ENCODE measurements around the gene NRG2.

Gene NRG2

GRCh38 chr5:139848508-139849100 is 194.5 kb downstream of the NRG2 start:
- Histone ChIP-seq H3K9me3 (replicated peaks in 1 of 11) (no peaks in the 10 kb centered on the region), H3K9ac (peak overlapping the region; percentile 79 to 90 (median 87)), H3K4me2 (peak overlapping the region; percentile 88 to 98 (median 93)), H3K4me1 (peaks cover 0 to 17% (median 10%) of the 10 kb centered on the region in 10 experiments; a peak in 12 of 20 replicates), H3K27me3 (peaks cover 15 to 36% (median 30%) of the 10 kb centered on the region in 11 experiments), H3K36me3 (no peaks in the 10 kb centered on the region), H3K27ac (peak overlapping the region; percentile 45 to 88 (median 85); a peak in 21 of 22 replicates), H4K20me1 (peaks cover 0 to 10% (median 0%) of the 10 kb centered on the region in 11 experiments; a peak in 3 of 22 replicates), H3K4me3 (peak overlapping the region; percentile 66 to 85 (median 78))
- no peak for TF ChIP-seq Cebpa-rat (IDR thresholded peaks at IDR 0.05)

GRCh38 chr5:139847790-139848507 is 195.2 kb downstream of the NRG2 start:
- H3K9me3 ChIP-seq (replicated peaks in 1 of 11) = no peaks in the 10 kb centered on the region
- H3K4me3 ChIP-seq = peak overlapping the region; percentile 66 to 85 (median 78)
- H4K20me1 ChIP-seq = peaks cover 0 to 10% (median 0%) of the 10 kb centered on the region in 11 experiments; a peak in 3 of 22 replicates
- peak overlapping the region; percentile 88 to 98 (median 93) for H3K4me2 ChIP-seq
- TF ChIP-seq Cebpa-rat (IDR thresholded peaks at IDR 0.05) = no peak
- no peaks in the 10 kb centered on the region for H3K36me3 ChIP-seq
- H3K9ac ChIP-seq = peak overlapping the region; percentile 79 to 90 (median 87)
- peaks cover 15 to 36% (median 30%) of the 10 kb centered on the region in 11 experiments for H3K27me3 ChIP-seq
- H3K27ac ChIP-seq = peak overlapping the region; percentile 45 to 88 (median 85); a peak in 21 of 22 replicates
- peaks cover 0 to 17% (median 10%) of the 10 kb centered on the region in 10 experiments; a peak in 12 of 20 replicates for H3K4me1 ChIP-seq

DNA sequence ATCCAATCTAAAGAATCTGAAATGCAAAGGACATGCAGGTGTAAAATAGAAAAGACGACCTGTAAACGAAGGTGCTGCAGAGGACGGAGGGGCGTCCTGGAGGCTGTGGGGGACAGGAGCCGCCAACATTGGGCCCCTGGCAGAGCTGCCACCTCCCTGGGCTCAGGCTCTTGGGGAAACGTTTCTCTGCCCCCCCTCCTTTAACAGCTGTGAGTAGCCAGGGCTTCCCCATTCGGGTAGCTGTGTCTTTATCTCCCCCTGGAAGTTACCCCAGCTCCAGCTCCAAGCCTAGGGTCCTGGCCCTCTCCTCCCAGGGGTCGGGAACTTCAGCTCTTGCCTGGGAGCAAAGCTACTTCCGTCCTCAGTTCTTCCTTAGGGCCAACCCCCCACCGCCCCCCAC is 196.0 kb downstream of the NRG2 start:
- peaks cover 15 to 36% (median 30%) of the 10 kb centered on the region in 11 experiments for H3K27me3 ChIP-seq
- no peak for TF ChIP-seq Cebpa-rat (IDR thresholded peaks at IDR 0.05)
- no peak overlapping the region for H3K4me3 ChIP-seq

DNA sequence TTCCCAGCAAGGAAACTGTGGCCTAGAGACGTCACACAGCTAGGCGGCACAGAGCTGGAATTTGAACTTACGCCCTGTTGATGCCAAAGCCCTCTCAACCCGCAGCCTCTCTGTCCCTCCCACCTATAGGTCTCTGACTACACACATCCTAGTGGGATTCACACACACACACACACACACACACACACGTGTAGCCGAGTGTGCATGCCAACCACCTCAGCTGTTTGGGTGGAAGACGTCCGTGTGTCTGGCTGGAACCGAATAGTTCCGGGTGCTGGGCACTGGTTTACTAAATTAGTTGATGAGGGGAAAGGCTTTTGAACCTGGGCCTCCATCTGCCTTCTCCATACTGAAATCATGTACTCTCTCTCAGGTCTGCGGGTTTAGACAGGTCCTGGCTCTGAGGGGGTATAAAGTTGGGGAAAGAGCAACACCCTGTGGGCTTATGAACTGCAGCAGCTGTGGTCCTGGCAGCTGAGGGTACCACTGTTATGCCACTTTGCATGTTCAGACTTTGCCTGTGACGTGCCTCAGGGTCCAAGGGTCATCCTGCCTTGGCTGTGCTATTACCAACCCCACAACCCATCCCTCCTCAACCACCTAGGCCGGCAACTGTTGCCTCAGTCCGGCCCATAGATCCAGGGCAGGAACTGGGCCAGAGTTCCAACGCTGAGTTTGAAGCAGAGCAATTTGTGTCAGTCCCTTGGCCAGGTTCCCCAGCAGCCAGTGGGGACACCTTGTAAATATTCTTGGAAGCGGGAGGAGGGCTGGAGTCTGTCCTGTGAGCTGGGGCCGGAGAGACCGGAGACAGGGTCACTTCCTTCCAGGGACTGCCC is 197.0 kb downstream of the NRG2 start:
- peaks cover 0 to 17% (median 10%) of the 10 kb centered on the region in 10 experiments; a peak in 12 of 20 replicates for H3K4me1 ChIP-seq
- H3K9me3 ChIP-seq (replicated peaks in 1 of 11) = no peaks in the 10 kb centered on the region
- H3K27me3 ChIP-seq = peaks cover 15 to 36% (median 30%) of the 10 kb centered on the region in 11 experiments
- peaks cover 0 to 10% (median 0%) of the 10 kb centered on the region in 11 experiments; a peak in 3 of 22 replicates for H4K20me1 ChIP-seq
- no peak overlapping the region for H3K9ac ChIP-seq
- H3K4me2 ChIP-seq = no peak overlapping the region
- TF ChIP-seq Cebpa-rat (IDR thresholded peaks at IDR 0.05) = no peak
- no peak overlapping the region for H3K27ac ChIP-seq
- H3K4me3 ChIP-seq = no peak overlapping the region
- no peaks in the 10 kb centered on the region for H3K36me3 ChIP-seq

More for the DNA sequence above, 196.0 kb downstream of the NRG2 start:
- no peaks in the 10 kb centered on the region for H3K36me3 ChIP-seq
- H3K4me1 ChIP-seq = peaks cover 0 to 17% (median 10%) of the 10 kb centered on the region in 10 experiments; a peak in 12 of 20 replicates
- H3K4me2 ChIP-seq = peak overlapping the region in 10 of 11 experiments; percentile 18 to 98 (median 89); a peak in 16 of 22 replicates
- H3K9me3 ChIP-seq (replicated peaks in 1 of 11) = no peaks in the 10 kb centered on the region
- H3K27ac ChIP-seq = no peak overlapping the region
- H4K20me1 ChIP-seq = peaks cover 0 to 10% (median 0%) of the 10 kb centered on the region in 11 experiments; a peak in 3 of 22 replicates
- H3K9ac ChIP-seq = peak overlapping the region in 2 of 11 experiments; percentile 35 to 44; a peak in 1 of 22 replicates

GRCh38 chr5:139844472-139845145 is 198.5 kb downstream of the NRG2 start:
- peaks cover 0 to 10% (median 0%) of the 10 kb centered on the region in 11 experiments; a peak in 3 of 22 replicates for H4K20me1 ChIP-seq
- no peak overlapping the region for H3K4me3 ChIP-seq
- H3K27ac ChIP-seq = no peak overlapping the region
- H3K27me3 ChIP-seq = peaks cover 15 to 36% (median 30%) of the 10 kb centered on the region in 11 experiments
- H3K9me3 ChIP-seq (replicated peaks in 1 of 11) = no peaks in the 10 kb centered on the region
- no peaks in the 10 kb centered on the region for H3K36me3 ChIP-seq
- TF ChIP-seq Cebpa-rat (IDR thresholded peaks at IDR 0.05) = no peak
- 0 out of 22 replicates have a peak overlapping the region, but pooled peaks of 2 of the 11 experiments have one; percentile 3 to 16 for H3K4me2 ChIP-seq
- H3K9ac ChIP-seq = no peak overlapping the region
- peaks cover 0 to 17% (median 10%) of the 10 kb centered on the region in 10 experiments; a peak in 12 of 20 replicates for H3K4me1 ChIP-seq

- Histone ChIP-seq H4K20me1 (peaks cover 0 to 11% (median 0%) of the 10 kb centered on the region in 11 experiments; a peak in 3 of 22 replicates), H3K27ac (no peak overlapping the region), H3K4me3 (no peak overlapping the region), H3K4me2 (0 out of 22 replicates have a peak overlapping the region, but pooled peaks of 1 of the 11 experiments have one; percentile 10), H3K4me1 (peaks cover 0 to 15% (median 8%) of the 10 kb centered on the region in 10 experiments; a peak in 12 of 20 replicates), H3K9ac (no peak overlapping the region), H3K36me3 (no peaks in the 10 kb centered on the region), H3K27me3 (peaks cover 15 to 35% (median 28%) of the 10 kb centered on the region in 11 experiments), H3K9me3 (replicated peaks in 1 of 11) (no peaks in the 10 kb centered on the region)
- no peak for TF ChIP-seq Cebpa-rat (IDR thresholded peaks at IDR 0.05)
Observed at GRCh38 chr5:139843991-139844390, 199.1 kb downstream of the NRG2 start.

GRCh38 chr5:139842321-139842720 is 200.8 kb downstream of the NRG2 start:
- no peak for TF ChIP-seq Cebpa-rat (IDR thresholded peaks at IDR 0.05)
- no peak overlapping the region for H3K9ac ChIP-seq
- no peaks in the 10 kb centered on the region for H3K9me3 ChIP-seq (replicated peaks in 1 of 11)

DNA sequence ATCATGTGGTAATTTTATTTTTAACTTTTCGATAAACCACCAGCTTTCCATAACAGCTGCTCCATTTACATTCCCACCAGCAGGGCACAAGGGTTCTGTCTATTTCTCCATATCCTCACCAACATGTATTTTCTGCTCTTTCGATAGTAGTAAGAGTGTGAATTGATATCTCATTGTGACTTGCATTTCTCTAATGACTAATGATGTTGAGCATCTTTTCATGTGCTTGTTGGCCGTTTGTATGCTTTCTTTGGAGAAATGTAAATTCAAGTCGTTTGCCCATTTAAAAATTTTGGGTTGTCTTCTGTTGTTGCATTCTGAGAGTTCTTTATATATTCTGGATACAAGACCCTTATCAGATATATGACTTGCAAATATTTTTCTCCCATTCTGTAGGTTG is 201.6 kb downstream of the NRG2 start:
- Histone ChIP-seq H3K36me3 (no peaks in the 10 kb centered on the region), H3K27me3 (peaks cover 5 to 17% (median 11%) of the 10 kb centered on the region in 11 experiments), H3K4me3 (no peak overlapping the region), H4K20me1 (peaks cover 0 to 10% (median 0%) of the 10 kb centered on the region in 11 experiments; a peak in 3 of 22 replicates), H3K4me2 (no peak overlapping the region), H3K9me3 (replicated peaks in 1 of 11) (no peaks in the 10 kb centered on the region), H3K4me1 (peaks cover 0 to 5% (median 2%) of the 10 kb centered on the region in 10 experiments; a peak in 4 of 20 replicates), H3K9ac (no peak overlapping the region), H3K27ac (no peak overlapping the region)
- TF ChIP-seq Cebpa-rat (IDR thresholded peaks at IDR 0.05) = no peak

More at GRCh38 chr5:139842321-139842720, 200.8 kb downstream of the NRG2 start:
- Histone ChIP-seq H3K4me1 (peaks cover 0 to 10% (median 5%) of the 10 kb centered on the region in 10 experiments; a peak in 11 of 20 replicates), H3K4me2 (no peak overlapping the region), H4K20me1 (peaks cover 0 to 16% (median 0%) of the 10 kb centered on the region in 11 experiments; a peak in 3 of 22 replicates), H3K36me3 (no peaks in the 10 kb centered on the region), H3K27ac (no peak overlapping the region), H3K27me3 (peaks cover 12 to 24% (median 19%) of the 10 kb centered on the region in 11 experiments), H3K4me3 (no peak overlapping the region)
